ENCODE measurements around the gene C19orf81.

Gene C19orf81

GRCh38 chr19:50629194-50629593 is 20.1 kb upstream of the C19orf81 start:
- no peak overlapping the region for H2AFZ ChIP-seq (ENCODE audit: low read length)
- no peak overlapping the region for H3K9ac ChIP-seq (ENCODE audit: low read depth, low read length, poor library complexity, severe bottlenecking)
- TF ChIP-seq CTCF (conservative IDR thresholded peaks at IDR 0.05; ENCODE audit: low read length) (no peak), EZH2phosphoT487 (IDR thresholded peaks at IDR 0.05; ENCODE audit: borderline replicate concordance) (no peak)
- H3F3A ChIP-seq (ENCODE audit: low read depth): no peaks in the 10 kb centered on the region
- no peak overlapping the region for H3K4me3 ChIP-seq (ENCODE audit: low read length, poor library complexity, severe bottlenecking)
- H3K27me3 ChIP-seq (ENCODE audit: insufficient read depth, low read length, poor library complexity, severe bottlenecking): no peaks in the 10 kb centered on the region
- H3K9me2 ChIP-seq (replicated peaks; ENCODE audit: low read depth, low read length): no peaks in the 10 kb centered on the region
- no peaks in the 10 kb centered on the region for H3K79me2 ChIP-seq (ENCODE audit: insufficient read depth, low read length)
- no peaks in the 10 kb centered on the region for H3K36me3 ChIP-seq (ENCODE audit: insufficient read depth, low read length)
- H3K9me3 ChIP-seq (ENCODE audit: insufficient read depth, low read depth, low read length): peaks cover 5% of the 10 kb centered on the region; the same call in 1 of the 2 replicates
- no peaks in the 10 kb centered on the region for H3K4me1 ChIP-seq (ENCODE audit: insufficient read depth, low read length, poor library complexity, severe bottlenecking)
- no peak overlapping the region for H3K4me2 ChIP-seq (ENCODE audit: low read depth, low read length, poor library complexity, severe bottlenecking)
- H4K20me1 ChIP-seq (ENCODE audit: insufficient read depth, low read length, poor library complexity, severe bottlenecking): no peaks in the 10 kb centered on the region

GRCh38 chr19:50629801-50630200 is 19.4 kb upstream of the C19orf81 start:
- no peaks in the 10 kb centered on the region for H3K4me1 ChIP-seq (ENCODE audit: insufficient read depth, low read length, poor library complexity, severe bottlenecking)
- H4K20me1 ChIP-seq (ENCODE audit: insufficient read depth, low read length, poor library complexity, severe bottlenecking): no peaks in the 10 kb centered on the region
- H3K9ac ChIP-seq (ENCODE audit: low read depth, low read length, poor library complexity, severe bottlenecking): no peak overlapping the region
- H2AFZ ChIP-seq (ENCODE audit: low read length): no peak overlapping the region
- H3K27me3 ChIP-seq (ENCODE audit: insufficient read depth, low read length, poor library complexity, severe bottlenecking): no peaks in the 10 kb centered on the region
- H3K4me2 ChIP-seq (ENCODE audit: low read depth, low read length, poor library complexity, severe bottlenecking): no peak overlapping the region
- H3K9me2 ChIP-seq (replicated peaks; ENCODE audit: low read depth, low read length): no peaks in the 10 kb centered on the region
- no peak overlapping the region for H3K4me3 ChIP-seq (ENCODE audit: low read length, poor library complexity, severe bottlenecking)
- H3F3A ChIP-seq (ENCODE audit: low read depth): no peaks in the 10 kb centered on the region
- H3K9me3 ChIP-seq (ENCODE audit: insufficient read depth, low read depth, low read length): peaks cover 5% of the 10 kb centered on the region; the same call in 1 of the 2 replicates
- TF ChIP-seq CTCF (conservative IDR thresholded peaks at IDR 0.05; ENCODE audit: low read length) (no peak), EZH2phosphoT487 (IDR thresholded peaks at IDR 0.05; ENCODE audit: borderline replicate concordance) (no peak)
- no peaks in the 10 kb centered on the region for H3K36me3 ChIP-seq (ENCODE audit: insufficient read depth, low read length)
- H3K79me2 ChIP-seq (ENCODE audit: insufficient read depth, low read length): no peaks in the 10 kb centered on the region

GRCh38 chr19:50632151-50632835 is 17.0 kb upstream of the C19orf81 start:
- Histone ChIP-seq H4K20me1 (ENCODE audit: insufficient read depth, low read length, poor library complexity, severe bottlenecking) (no peaks in the 10 kb centered on the region), H3K4me2 (ENCODE audit: low read depth, low read length, poor library complexity, severe bottlenecking) (no peak overlapping the region), H3K4me3 (ENCODE audit: low read length, poor library complexity, severe bottlenecking) (no peak overlapping the region), H3K79me2 (ENCODE audit: insufficient read depth, low read length) (no peaks in the 10 kb centered on the region), H3K27me3 (ENCODE audit: insufficient read depth, low read length, poor library complexity, severe bottlenecking) (no peaks in the 10 kb centered on the region), H3F3A (ENCODE audit: low read depth) (no peaks in the 10 kb centered on the region), H2AFZ (ENCODE audit: low read length) (no peak overlapping the region), H3K4me1 (ENCODE audit: insufficient read depth, low read length, poor library complexity, severe bottlenecking) (no peaks in the 10 kb centered on the region), H3K36me3 (ENCODE audit: insufficient read depth, low read length) (no peaks in the 10 kb centered on the region), H3K9me3 (ENCODE audit: insufficient read depth, low read depth, low read length) (peaks cover 5% of the 10 kb centered on the region; the same call in 1 of the 2 replicates), H3K9ac (ENCODE audit: low read depth, low read length, poor library complexity, severe bottlenecking) (no peak overlapping the region), H3K9me2 (replicated peaks; ENCODE audit: low read depth, low read length) (no peaks in the 10 kb centered on the region)
- TF ChIP-seq EZH2phosphoT487 (IDR thresholded peaks at IDR 0.05; ENCODE audit: borderline replicate concordance) (no peak), CTCF (conservative IDR thresholded peaks at IDR 0.05; ENCODE audit: low read length) (no peak)
